Stimulated activated CD8-positive, alpha-beta memory T cell treated with anti-CD3 and anti-CD28 coated beads, Interleukin-15, amount 100 ng/mL, for 24 hours (primary cell): ENCODE measurements around the gene PZP.

Experiments used
- DNase-seq: peaks from one replicate; pipeline ENCODE4 v3.0.0-alpha.2; 2020; ENCODE audit warnings: low read depth

The PZP gene

DNA sequence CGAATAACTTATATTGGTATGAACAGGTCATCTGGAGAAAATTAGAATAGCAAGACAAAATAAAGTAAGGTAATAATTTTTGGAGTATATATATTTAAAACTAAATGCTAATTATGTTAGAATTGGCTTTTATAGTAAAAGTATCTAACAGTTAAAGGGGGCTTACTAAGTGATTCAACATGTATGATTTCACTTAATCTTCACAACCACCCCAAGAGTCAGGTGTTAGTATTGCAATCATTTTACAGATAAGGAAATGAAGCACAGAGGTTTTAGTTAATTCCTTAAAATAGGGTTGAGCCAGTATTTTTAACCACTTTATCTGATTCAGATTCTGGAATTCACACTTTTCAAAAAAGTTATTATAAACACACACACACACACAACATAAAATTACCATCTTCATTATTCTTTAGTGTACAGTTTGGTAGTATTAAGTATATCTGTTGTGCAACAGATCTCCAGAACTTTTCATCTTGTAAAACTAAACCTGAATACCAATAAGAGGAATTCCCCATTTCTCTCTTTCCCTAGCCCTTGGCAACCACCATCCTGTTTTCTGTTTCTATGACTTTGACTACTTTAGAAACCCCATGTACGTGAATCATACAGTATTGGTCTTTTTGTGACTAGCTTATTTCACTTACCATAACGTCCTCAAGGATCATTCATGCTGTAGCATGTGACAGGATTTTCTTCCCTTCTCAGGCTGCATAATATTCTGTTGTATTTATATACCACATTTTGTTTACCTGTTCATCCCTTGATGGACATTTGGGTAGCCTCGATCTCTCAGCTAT is 104.9 kb downstream of the PZP start:
- no peak for DNase-seq

DNA sequence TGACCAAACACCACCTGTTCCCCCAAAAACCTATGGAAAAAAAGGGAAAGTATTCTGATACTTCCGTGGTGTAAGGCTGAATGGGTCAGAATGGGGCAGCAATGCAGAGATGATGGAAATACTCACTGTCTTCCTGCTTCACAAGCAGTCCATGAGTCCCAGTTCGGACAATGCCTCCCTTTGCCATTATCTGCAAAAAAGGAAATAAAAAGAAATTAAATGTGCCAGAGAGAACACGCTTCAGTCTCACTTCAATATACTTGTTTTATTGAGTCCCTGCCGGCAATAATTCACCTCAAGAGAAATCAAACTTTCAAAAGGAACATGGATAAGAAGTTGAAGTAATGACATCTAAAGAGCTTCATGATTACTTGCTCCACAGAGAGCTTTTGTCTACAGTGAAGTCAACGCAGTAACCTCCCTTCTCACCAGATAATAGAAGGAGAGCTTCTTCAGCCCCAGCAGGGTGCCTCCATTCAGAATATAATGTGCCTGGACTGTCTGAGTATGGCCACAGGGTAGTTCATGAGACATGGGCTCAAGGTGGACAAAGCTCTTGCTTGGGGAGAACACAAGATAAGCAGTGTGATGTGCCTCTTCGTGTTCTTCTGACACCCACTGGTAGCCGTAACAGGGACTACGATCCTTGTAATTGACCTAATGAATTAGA is 107.0 kb downstream of the PZP start:
- no peak for DNase-seq

DNA sequence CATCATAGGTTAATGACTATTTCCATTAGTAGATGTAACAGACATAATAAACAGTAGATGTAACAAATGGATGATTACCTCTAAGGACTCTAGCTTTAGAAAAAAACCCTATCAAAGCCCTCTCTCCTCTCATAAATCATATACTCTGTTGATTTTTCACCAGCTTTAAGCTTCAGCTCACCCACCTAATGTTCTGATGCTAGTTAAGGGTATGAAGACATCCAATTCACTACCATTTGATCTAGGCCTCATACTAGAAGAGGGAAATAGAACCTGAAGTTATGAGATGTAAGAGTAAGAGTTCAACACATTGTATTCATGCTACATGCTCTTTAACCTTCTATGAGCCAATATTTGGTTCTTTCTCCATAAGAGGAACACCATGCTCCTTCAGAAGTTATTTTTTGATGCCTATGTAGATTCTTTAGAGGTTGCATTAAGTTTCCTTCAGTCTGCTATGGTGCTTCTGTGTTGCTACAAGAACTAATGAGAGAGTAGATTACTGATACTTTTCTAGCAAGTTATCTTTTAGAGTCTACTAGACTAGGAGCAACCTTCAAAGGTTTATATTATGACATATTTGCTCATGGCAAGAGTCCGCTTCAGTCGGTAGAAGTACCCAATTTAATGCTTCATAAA is 108.5 kb downstream of the PZP start:
- DNase-seq: no peak
